ENCODE results near the gene AWAT2.

AWAT2 gene

GRCh38 chrX:70032792-70033191 is 16.9 kb downstream of the AWAT2 start:
- Mint-ChIP-seq H3K36me3 (ENCODE audit: insufficient read depth) (no peaks in the 10 kb centered on the region), H3K9me3 (no peaks in the 10 kb centered on the region), H3K27me3 (no peaks in the 10 kb centered on the region), H3K4me1 (ENCODE audit: low read depth in 2 of 2) (peaks cover 0 to 6% of the 10 kb centered on the region in 2 donors), H3K4me3 (no peak overlapping the region), H3K27ac (no peak overlapping the region)
- ATAC-seq (replicated peaks), result no peak
- no peak for DNase-seq

- Mint-ChIP-seq H3K4me3 (no peak overlapping the region), H3K9me3 (no peaks in the 10 kb centered on the region), H3K27ac (no peak overlapping the region), H3K27me3 (no peaks in the 10 kb centered on the region), H3K36me3 (ENCODE audit: insufficient read depth) (no peaks in the 10 kb centered on the region), H3K4me1 (ENCODE audit: low read depth in 2 of 2) (peaks cover 5 to 15% of the 10 kb centered on the region in 2 donors)
- DNase-seq (peak; percentile 7 to 18 (median 17)), ATAC-seq (replicated peaks) (peak; percentile 67)
Observed at GRCh38 chrX:70030301-70030767, 19.4 kb downstream of the AWAT2 start.

GRCh38 chrX:70029863-70030262 is 19.9 kb downstream of the AWAT2 start:
- H3K4me3 Mint-ChIP-seq, result no peak overlapping the region
- no peaks in the 10 kb centered on the region for H3K9me3 Mint-ChIP-seq
- no peaks in the 10 kb centered on the region for H3K27me3 Mint-ChIP-seq
- DNase-seq (no peak), ATAC-seq (replicated peaks) (no peak)
- peaks cover 5 to 15% of the 10 kb centered on the region in 2 donors for H3K4me1 Mint-ChIP-seq (ENCODE audit: low read depth in 2 of 2)
- H3K36me3 Mint-ChIP-seq (ENCODE audit: insufficient read depth), result no peaks in the 10 kb centered on the region
- no peak overlapping the region for H3K27ac Mint-ChIP-seq

GRCh38 chrX:70026851-70027200 is 22.9 kb downstream of the AWAT2 start:
- no peak overlapping the region for H3K4me3 Mint-ChIP-seq
- no peak overlapping the region for H3K27ac Mint-ChIP-seq
- no peaks in the 10 kb centered on the region for H3K27me3 Mint-ChIP-seq
- H3K4me1 Mint-ChIP-seq (ENCODE audit: low read depth in 2 of 2), result peaks cover 5 to 12% of the 10 kb centered on the region in 2 donors
- H3K9me3 Mint-ChIP-seq, result no peaks in the 10 kb centered on the region
- ATAC-seq (replicated peaks), result no peak
- no peak for DNase-seq
- H3K36me3 Mint-ChIP-seq (ENCODE audit: insufficient read depth), result no peaks in the 10 kb centered on the region

GRCh38 chrX:70026112-70026850 is 23.5 kb downstream of the AWAT2 start:
- H3K4me3 Mint-ChIP-seq, result no peak overlapping the region
- H3K9me3 Mint-ChIP-seq, result no peaks in the 10 kb centered on the region
- H3K27me3 Mint-ChIP-seq, result no peaks in the 10 kb centered on the region
- DNase-seq (no peak), ATAC-seq (replicated peaks) (no peak)
- H3K27ac Mint-ChIP-seq, result peak overlapping the region in 1 of 2 donors; percentile 72
- peaks cover 5 to 12% of the 10 kb centered on the region in 2 donors for H3K4me1 Mint-ChIP-seq (ENCODE audit: low read depth in 2 of 2)
- H3K36me3 Mint-ChIP-seq (ENCODE audit: insufficient read depth), result no peaks in the 10 kb centered on the region

GRCh38 chrX:70025464-70025863 is 24.3 kb downstream of the AWAT2 start:
- Mint-ChIP-seq H3K9me3 (no peaks in the 10 kb centered on the region), H3K4me3 (no peak overlapping the region), H3K36me3 (ENCODE audit: insufficient read depth) (no peaks in the 10 kb centered on the region), H3K4me1 (ENCODE audit: low read depth in 2 of 2) (peaks cover 5 to 11% of the 10 kb centered on the region in 2 donors), H3K27ac (peak overlapping the region in 1 of 2 donors; percentile 72), H3K27me3 (no peaks in the 10 kb centered on the region)
- DNase-seq (no peak), ATAC-seq (replicated peaks) (no peak)

GRCh38 chrX:70022616-70023015 is 27.1 kb downstream of the AWAT2 start:
- H3K36me3 Mint-ChIP-seq (ENCODE audit: insufficient read depth), result no peaks in the 10 kb centered on the region
- no peak for DNase-seq
- H3K4me3 Mint-ChIP-seq, result no peak overlapping the region
- no peaks in the 10 kb centered on the region for H3K27me3 Mint-ChIP-seq
- no peak overlapping the region for H3K27ac Mint-ChIP-seq
- no peaks in the 10 kb centered on the region for H3K9me3 Mint-ChIP-seq
- H3K4me1 Mint-ChIP-seq (ENCODE audit: low read depth in 2 of 2), result peaks cover 5 to 9% of the 10 kb centered on the region in 2 donors
- no peak for ATAC-seq (replicated peaks)

GRCh38 chrX:70016513-70016912 is 33.2 kb downstream of the AWAT2 start:
- Mint-ChIP-seq H3K4me1 (ENCODE audit: low read depth in 2 of 2) (peaks cover 0 to 9% of the 10 kb centered on the region in 2 donors), H3K9me3 (no peaks in the 10 kb centered on the region), H3K4me3 (no peak overlapping the region), H3K27ac (peak overlapping the region in 1 of 2 donors; percentile 68), H3K27me3 (no peaks in the 10 kb centered on the region), H3K36me3 (ENCODE audit: insufficient read depth) (no peaks in the 10 kb centered on the region)
- ATAC-seq (replicated peaks) (no peak), DNase-seq (no peak)

- Mint-ChIP-seq H3K4me3 (no peak overlapping the region), H3K27ac (no peak overlapping the region), H3K4me1 (ENCODE audit: low read depth in 2 of 2) (peaks cover 0 to 9% of the 10 kb centered on the region in 2 donors), H3K36me3 (ENCODE audit: insufficient read depth) (no peaks in the 10 kb centered on the region), H3K27me3 (no peaks in the 10 kb centered on the region), H3K9me3 (no peaks in the 10 kb centered on the region)
- ATAC-seq (replicated peaks) (no peak), DNase-seq (no peak)
Observed at GRCh38 chrX:70013466-70014381, 36.0 kb downstream of the AWAT2 start.

- H3K27me3 Mint-ChIP-seq, result no peaks in the 10 kb centered on the region
- H3K9me3 Mint-ChIP-seq, result no peaks in the 10 kb centered on the region
- DNase-seq (no peak), ATAC-seq (replicated peaks) (no peak)
- H3K27ac Mint-ChIP-seq, result no peak overlapping the region
- no peaks in the 10 kb centered on the region for H3K36me3 Mint-ChIP-seq (ENCODE audit: insufficient read depth)
- peaks cover 0 to 9% of the 10 kb centered on the region in 2 donors for H3K4me1 Mint-ChIP-seq (ENCODE audit: low read depth in 2 of 2)
- H3K4me3 Mint-ChIP-seq, result no peak overlapping the region
Observed at GRCh38 chrX:70012756-70013155, 37.0 kb downstream of the AWAT2 start.

- Mint-ChIP-seq H3K4me3 (no peak overlapping the region), H3K4me1 (ENCODE audit: low read depth in 2 of 2) (no peaks in the 10 kb centered on the region)
- no peak for ATAC-seq (replicated peaks)
Observed at GRCh38 chrX:70009970-70010369, 39.8 kb downstream of the AWAT2 start.

GRCh38 chrX:70009049-70009448 is 40.7 kb downstream of the AWAT2 start:
- Mint-ChIP-seq H3K4me3 (no peak overlapping the region), H3K9me3 (no peaks in the 10 kb centered on the region), H3K27me3 (no peaks in the 10 kb centered on the region), H3K36me3 (ENCODE audit: insufficient read depth) (no peaks in the 10 kb centered on the region), H3K4me1 (ENCODE audit: low read depth in 2 of 2) (no peaks in the 10 kb centered on the region), H3K27ac (no peak overlapping the region)
- ATAC-seq (replicated peaks) (no peak), DNase-seq (no peak)

More at GRCh38 chrX:70009970-70010369, 39.8 kb downstream of the AWAT2 start:
- Mint-ChIP-seq H3K9me3 (no peaks in the 10 kb centered on the region), H3K36me3 (ENCODE audit: insufficient read depth) (no peaks in the 10 kb centered on the region), H3K27ac (no peak overlapping the region), H3K27me3 (no peaks in the 10 kb centered on the region)
- DNase-seq, result no peak

GRCh38 chrX:70007946-70008345 is 41.8 kb downstream of the AWAT2 start:
- Mint-ChIP-seq H3K4me1 (ENCODE audit: low read depth in 2 of 2) (no peaks in the 10 kb centered on the region), H3K27me3 (no peaks in the 10 kb centered on the region), H3K9me3 (no peaks in the 10 kb centered on the region), H3K27ac (no peak overlapping the region), H3K4me3 (no peak overlapping the region), H3K36me3 (ENCODE audit: insufficient read depth) (no peaks in the 10 kb centered on the region)
- ATAC-seq (replicated peaks) (no peak), DNase-seq (no peak)

All from effector memory CD8-positive, alpha-beta T cell (primary cell).